ENCODE results near the gene ASIC1.
A peak's percentile ranks its signal among the peaks of the same experiment; 100 is the strongest.
"Not testable (repeated sequence)": the region's sequence is repeated elsewhere in the genome, so short reads cannot be mapped to it uniquely, and the experiment has no call there.

ASIC1 gene

DNA sequence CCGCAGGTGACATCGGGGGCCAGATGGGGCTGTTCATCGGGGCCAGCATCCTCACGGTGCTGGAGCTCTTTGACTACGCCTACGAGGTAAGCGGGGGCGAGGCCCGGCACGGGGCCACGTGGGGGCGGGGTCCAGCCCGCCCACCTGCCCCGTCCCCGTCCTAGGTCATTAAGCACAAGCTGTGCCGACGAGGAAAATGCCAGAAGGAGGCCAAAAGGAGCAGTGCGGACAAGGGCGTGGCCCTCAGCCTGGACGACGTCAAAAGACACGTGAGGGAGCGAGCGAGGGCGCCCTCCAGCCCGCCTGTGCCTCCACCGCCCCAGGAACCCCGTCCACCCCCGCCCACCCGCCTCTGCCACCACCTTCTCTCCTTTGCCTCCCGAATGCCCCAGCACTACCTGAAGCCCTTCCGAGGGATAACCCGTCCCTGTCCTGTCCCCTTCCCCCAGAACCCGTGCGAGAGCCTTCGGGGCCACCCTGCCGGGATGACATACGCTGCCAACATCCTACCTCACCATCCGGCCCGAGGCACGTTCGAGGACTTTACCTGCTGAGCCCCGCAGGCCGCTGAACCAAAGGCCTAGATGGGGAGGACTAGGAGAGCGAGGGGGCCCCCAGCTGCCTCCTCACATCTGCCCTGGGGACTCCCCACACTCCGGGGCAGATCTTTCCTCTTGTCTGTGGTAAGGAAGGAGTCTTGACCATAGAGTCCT lies 23.9 kb downstream of the ASIC1 start:
- H3K9ac ChIP-seq, result no peak overlapping the region
- H3K9me3 ChIP-seq, result no peaks in the 10 kb centered on the region
- H3K4me1 ChIP-seq, result peaks cover 37% of the 10 kb centered on the region
- TF ChIP-seq Cebpa-rat (IDR thresholded peaks at IDR 0.05), result no peak
- no peak overlapping the region for H3K27ac ChIP-seq
- H3K27me3 ChIP-seq, result no peaks in the 10 kb centered on the region
- H4K20me1 ChIP-seq, result peaks cover 6% of the 10 kb centered on the region; the same call in 1 of the 2 replicates
- no peak overlapping the region for H3K4me2 ChIP-seq
- H3K36me3 ChIP-seq, result no peaks in the 10 kb centered on the region
- no peak overlapping the region for H3K4me3 ChIP-seq

DNA sequence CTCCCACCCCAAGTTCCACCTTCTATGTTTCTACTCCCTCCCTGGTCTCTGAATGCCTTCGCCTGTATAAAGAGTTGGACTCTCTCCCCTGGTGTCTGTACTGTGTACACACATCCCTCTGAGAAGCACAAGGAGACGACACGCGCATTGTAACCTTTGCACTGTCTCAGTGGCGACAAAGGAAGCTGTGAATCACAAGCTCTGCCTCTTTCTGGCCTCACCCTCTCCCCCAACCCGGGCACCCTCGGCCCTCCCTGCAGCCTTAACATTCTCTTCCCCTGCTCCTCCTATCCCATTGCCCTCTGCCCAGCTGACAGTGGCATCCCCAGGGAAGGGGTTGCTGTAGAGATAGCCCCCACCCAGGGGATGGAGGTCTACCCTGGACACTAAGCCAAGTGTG lies 25.2 kb downstream of the ASIC1 start:
- Histone ChIP-seq H3K27ac (no peak overlapping the region), H3K9ac (no peak overlapping the region), H3K9me3 (no peaks in the 10 kb centered on the region), H3K27me3 (no peaks in the 10 kb centered on the region), H3K4me2 (no peak overlapping the region), H3K4me3 (no peak overlapping the region), H3K4me1 (peaks cover 31% of the 10 kb centered on the region), H4K20me1 (peaks cover 18% of the 10 kb centered on the region), H3K36me3 (peaks cover 13% of the 10 kb centered on the region)
- TF ChIP-seq Cebpa-rat (IDR thresholded peaks at IDR 0.05), result no peak

DNA sequence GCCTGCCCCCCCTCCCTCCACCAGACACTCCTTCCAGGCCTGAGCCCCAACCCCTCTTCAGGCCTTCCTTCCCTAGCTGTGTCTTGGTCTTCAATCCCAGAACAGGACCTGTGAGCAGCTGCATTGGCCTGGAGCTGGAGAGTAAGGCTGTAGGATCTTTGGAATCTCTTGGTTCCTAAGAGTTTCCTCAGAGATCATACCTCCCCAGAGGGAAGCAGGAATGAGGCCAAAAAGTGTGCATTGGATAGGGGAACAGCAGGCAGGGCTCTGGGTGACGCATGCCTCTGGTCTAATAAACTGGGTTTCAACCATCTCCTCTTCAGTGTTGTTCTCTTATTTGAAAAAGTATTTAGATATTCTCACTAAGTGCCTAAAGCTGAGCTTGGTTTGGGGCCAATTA lies 25.9 kb downstream of the ASIC1 start:
- Histone ChIP-seq H3K4me3 (no peak overlapping the region), H3K4me1 (peaks cover 33% of the 10 kb centered on the region), H3K4me2 (no peak overlapping the region), H3K27ac (no peak overlapping the region), H3K9ac (no peak overlapping the region), H4K20me1 (peaks cover 25% of the 10 kb centered on the region), H3K36me3 (peaks cover 19% of the 10 kb centered on the region), H3K27me3 (no peaks in the 10 kb centered on the region), H3K9me3 (no peaks in the 10 kb centered on the region)
- TF ChIP-seq Cebpa-rat (IDR thresholded peaks at IDR 0.05), result no peak

DNA sequence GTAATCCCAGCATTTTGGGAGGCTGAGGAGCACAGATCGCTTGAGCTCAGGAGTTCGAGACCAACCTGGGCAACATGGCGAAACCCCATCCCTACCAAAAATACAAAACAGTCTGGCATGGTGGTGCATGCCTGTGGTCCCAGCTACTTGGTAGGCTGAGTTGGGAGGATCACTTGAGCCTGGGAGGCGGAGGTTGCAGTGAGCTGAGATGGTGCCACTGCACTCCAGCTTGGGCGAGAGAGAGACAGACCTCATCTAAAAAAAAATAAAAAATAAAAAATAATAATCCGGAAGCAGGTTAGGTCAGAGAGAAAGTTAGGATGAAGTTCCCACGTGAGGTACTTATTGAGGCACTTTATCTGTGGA lies 27.0 kb downstream of the ASIC1 start:
- Histone ChIP-seq H3K4me1 (peaks cover 38% of the 10 kb centered on the region), H3K36me3 (peaks cover 30% of the 10 kb centered on the region), H3K27ac (peak overlapping the region; percentile 90), H3K4me3 (peak overlapping the region; percentile 77), H4K20me1 (peaks cover 34% of the 10 kb centered on the region), H3K9ac (peak overlapping the region; percentile 86), H3K4me2 (peak overlapping the region; percentile 91)
- H3K27me3 ChIP-seq, H3K9me3 ChIP-seq: not testable (repeated sequence)

DNA sequence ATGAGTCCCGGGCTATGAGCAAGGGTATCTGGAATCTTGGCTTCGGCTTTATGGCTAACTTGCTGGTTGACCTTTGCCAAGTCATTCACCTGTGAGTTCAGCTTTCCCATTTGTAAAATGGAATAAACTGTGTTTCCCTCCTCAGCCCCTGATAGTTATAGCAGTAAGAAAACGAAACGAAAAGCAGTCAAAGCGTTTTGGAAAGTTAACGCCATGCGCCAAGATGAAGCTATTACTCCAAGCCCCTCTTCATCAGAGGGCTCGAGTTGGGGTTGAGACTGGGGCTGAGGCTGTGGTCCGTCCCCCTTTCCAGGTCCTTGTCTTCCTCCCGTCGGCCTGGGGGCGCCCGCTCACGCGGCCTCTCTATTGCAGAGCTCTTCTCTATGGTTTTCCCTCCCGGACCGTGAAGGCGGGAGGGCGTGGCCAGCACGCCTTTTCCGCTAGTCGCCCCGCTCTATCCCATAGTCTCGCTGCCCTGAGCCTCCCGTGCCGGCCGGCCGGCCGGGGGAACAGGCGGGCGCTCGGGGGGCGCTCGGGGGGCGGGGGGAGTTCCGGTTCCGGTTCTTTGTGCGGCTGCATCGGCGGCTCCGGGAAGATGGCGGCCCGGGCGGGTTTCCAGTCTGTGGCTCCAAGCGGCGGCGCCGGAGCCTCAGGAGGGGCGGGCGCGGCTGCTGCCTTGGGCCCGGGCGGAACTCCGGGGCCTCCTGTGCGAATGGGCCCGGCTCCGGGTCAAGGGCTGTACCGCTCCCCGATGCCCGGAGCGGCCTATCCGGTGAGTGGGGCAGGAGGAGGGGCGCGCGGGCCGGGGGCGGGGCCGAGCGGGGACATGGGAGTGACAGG lies 27.6 kb downstream of the ASIC1 start, which contains the start of gene SMARCD1:
Gene SMARCD1 (plus strand): TSS at position 568 of the 840 bp plus-strand sequence. CDS start 28 bp downstream, at position 596.
- no peak for TF ChIP-seq Cebpa-rat (IDR thresholded peaks at IDR 0.05)
- peaks cover 38% of the 10 kb centered on the region for H3K4me1 ChIP-seq
- no peaks in the 10 kb centered on the region for H3K27me3 ChIP-seq
- H4K20me1 ChIP-seq, result peaks cover 34% of the 10 kb centered on the region
- peaks cover 36% of the 10 kb centered on the region for H3K36me3 ChIP-seq
- peak within 1 kb of the TSS; percentile 77 for H3K4me3 ChIP-seq
- peak within 1 kb of the TSS; percentile 90 for H3K27ac ChIP-seq
- peak within 1 kb of the TSS; percentile 91 for H3K4me2 ChIP-seq
- H3K9ac ChIP-seq, result peak within 1 kb of the TSS; percentile 86
- H3K9me3 ChIP-seq, result no peaks in the 10 kb centered on the region

DNA sequence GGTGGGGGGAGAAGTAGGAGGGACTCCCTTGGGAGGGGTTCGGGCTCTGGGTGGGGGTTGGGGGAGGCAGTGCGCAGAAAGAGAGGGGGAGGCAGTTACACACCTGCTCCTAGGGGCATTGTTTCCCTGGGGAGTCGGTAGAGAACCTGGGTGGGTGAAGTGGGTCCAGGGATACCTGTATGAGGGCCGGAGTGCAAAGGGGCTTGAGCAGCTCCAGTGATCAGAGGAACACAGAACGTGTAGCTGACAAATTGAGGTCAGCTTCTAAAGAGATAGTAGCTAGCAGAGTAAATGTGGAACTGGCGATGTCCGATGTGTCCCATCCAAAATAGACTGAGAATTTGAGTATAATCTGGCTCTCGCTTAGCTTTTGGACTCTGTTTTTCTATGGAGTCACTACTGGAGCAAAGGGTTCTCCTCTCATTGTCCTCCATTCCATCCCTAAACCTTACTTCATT lies 28.2 kb downstream of the ASIC1 start:
- H3K4me1 ChIP-seq, result peaks cover 38% of the 10 kb centered on the region
- peak overlapping the region; percentile 84 for H3K4me2 ChIP-seq
- H3K9me3 ChIP-seq, result no peaks in the 10 kb centered on the region
- peak overlapping the region; percentile 90 for H3K27ac ChIP-seq
- H3K4me3 ChIP-seq, result peak overlapping the region; percentile 77
- no peak for TF ChIP-seq Cebpa-rat (IDR thresholded peaks at IDR 0.05)
- H3K9ac ChIP-seq, result peak overlapping the region; percentile 86
- H3K36me3 ChIP-seq, result peaks cover 42% of the 10 kb centered on the region
- H3K27me3 ChIP-seq, result no peaks in the 10 kb centered on the region
- H4K20me1 ChIP-seq, result peaks cover 34% of the 10 kb centered on the region

DNA sequence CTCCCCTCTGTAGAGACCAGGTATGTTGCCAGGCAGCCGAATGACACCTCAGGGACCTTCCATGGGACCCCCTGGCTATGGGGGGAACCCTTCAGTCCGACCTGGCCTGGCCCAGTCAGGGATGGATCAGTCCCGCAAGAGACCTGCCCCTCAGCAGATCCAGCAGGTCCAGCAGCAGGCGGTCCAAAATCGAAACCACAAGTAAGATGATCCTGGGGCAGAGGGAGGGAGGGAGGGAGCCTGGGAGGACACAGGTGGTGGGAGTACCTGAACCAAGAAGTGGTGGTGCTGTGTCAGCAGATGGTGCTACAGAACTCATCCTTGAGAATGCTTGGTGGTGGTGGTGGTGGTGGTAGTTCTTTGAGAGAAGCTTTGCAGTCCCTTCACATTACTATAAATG lies 28.8 kb downstream of the ASIC1 start:
- Histone ChIP-seq H3K4me3 (peak overlapping the region; percentile 77), H3K36me3 (peaks cover 47% of the 10 kb centered on the region), H3K27me3 (no peaks in the 10 kb centered on the region), H3K4me2 (peak overlapping the region; percentile 84), H4K20me1 (peaks cover 34% of the 10 kb centered on the region), H3K9ac (peak overlapping the region; percentile 86), H3K4me1 (peaks cover 38% of the 10 kb centered on the region), H3K27ac (peak overlapping the region; percentile 90; the same call in 1 of the 2 replicates), H3K9me3 (no peaks in the 10 kb centered on the region)
- no peak for TF ChIP-seq Cebpa-rat (IDR thresholded peaks at IDR 0.05)

DNA sequence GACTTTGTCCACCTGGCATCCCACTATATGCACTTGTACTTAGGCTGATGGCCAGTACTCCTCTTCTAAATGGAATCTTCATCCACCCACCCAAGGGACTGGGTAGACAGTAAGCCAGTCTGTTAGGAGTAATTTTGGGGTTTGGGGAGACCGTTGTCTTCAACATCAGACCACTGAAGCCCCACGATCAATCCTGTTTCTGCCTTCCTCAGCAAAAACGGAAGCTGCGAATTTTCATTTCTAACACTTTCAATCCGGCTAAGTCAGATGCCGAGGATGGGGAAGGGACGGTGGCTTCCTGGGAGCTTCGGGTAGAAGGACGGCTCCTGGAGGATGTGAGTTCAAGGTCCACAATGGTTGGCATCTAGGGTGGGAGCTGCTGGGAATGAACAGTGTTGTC lies 29.8 kb downstream of the ASIC1 start:
- no peak overlapping the region for H3K4me3 ChIP-seq
- no peak overlapping the region for H3K27ac ChIP-seq
- peaks cover 34% of the 10 kb centered on the region for H4K20me1 ChIP-seq
- H3K4me1 ChIP-seq, result peaks cover 38% of the 10 kb centered on the region
- H3K27me3 ChIP-seq, result no peaks in the 10 kb centered on the region
- peak overlapping the region; percentile 18; the same call in 1 of the 2 replicates for H3K4me2 ChIP-seq
- peaks cover 57% of the 10 kb centered on the region for H3K36me3 ChIP-seq
- H3K9me3 ChIP-seq, result no peaks in the 10 kb centered on the region
- H3K9ac ChIP-seq, result no peak overlapping the region
- no peak for TF ChIP-seq Cebpa-rat (IDR thresholded peaks at IDR 0.05)

DNA sequence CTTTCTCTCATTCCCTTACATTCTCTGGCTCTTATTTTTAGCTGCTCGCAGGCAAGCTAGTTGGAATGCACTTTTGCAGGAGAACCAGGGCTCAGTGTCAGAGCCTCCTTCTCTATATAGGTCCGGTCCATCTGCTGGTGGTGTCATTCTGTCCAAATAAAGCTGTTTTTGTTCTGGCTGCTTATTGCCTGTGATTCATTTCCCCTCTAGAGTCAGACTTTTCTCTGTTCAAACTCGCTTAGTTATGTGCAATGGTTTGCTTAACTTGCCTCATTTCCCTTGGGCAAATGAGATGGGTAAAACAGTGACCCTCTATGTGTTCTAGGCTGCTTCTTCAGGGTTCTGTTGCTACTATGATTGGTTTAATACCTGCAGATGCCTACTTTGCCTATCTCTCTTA lies 30.6 kb downstream of the ASIC1 start:
- Histone ChIP-seq H3K4me1 (peaks cover 38% of the 10 kb centered on the region), H3K9ac (no peak overlapping the region), H3K9me3 (no peaks in the 10 kb centered on the region), H3K27ac (no peak overlapping the region), H3K4me3 (no peak overlapping the region), H3K36me3 (peaks cover 66% of the 10 kb centered on the region), H4K20me1 (peaks cover 34% of the 10 kb centered on the region), H3K4me2 (peak overlapping the region; percentile 18; the same call in 1 of the 2 replicates), H3K27me3 (no peaks in the 10 kb centered on the region)
- TF ChIP-seq Cebpa-rat (IDR thresholded peaks at IDR 0.05), result no peak
